ENCODE data around the gene MPEG1. TPM values are rescaled to one million over a fixed set of nuclear protein-coding genes. Genes with fewer than 3 reads are reported as not detected.
A peak's percentile ranks its signal among the peaks of the same experiment; 100 is the strongest.

MPEG1 gene
- total and polyA plus RNA-seq, 4 donors = 3.2 to 27.2 (median 16.9) TPM

DNA sequence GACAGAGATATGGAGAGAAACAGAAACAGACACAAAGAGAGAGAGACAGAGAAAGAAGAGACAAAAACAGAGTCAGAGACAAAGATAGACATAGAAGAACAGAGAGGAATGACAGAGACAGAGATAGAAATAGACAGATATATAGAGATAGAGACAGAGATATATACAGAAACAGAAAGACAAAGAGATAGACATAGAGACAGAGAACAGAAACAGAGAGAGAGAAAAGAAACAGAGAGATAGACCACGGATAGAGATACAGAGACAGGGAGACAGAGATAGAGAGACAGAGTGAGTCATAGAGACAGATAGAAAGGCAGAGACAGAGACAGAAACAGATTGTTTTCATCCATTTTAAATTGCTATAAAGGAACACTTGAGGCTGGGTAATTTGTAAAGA, 12.3 kb upstream of the MPEG1 start:
- Histone ChIP-seq H3K27me3 (ENCODE audit: control insufficient read depth in 4 of 4, insufficient read depth in 4 of 4, low read length in 3 of 4) (no peaks in the 10 kb centered on the region), H3K4me3 (ENCODE audit: low read depth in 1 of 3, low read length in 3 of 3) (no peak overlapping the region), H3K36me3 (ENCODE audit: control insufficient read depth in 4 of 4, insufficient read depth in 3 of 4, low read depth in 1 of 4, low read length in 3 of 4) (no peaks in the 10 kb centered on the region), H3K27ac (ENCODE audit: low read depth in 1 of 2, low read length in 2 of 2) (peak overlapping the region in 1 of 2 donors; percentile 51), H3K9me3 (ENCODE audit: control insufficient read depth in 4 of 4, low read length in 3 of 4) (no peaks in the 10 kb centered on the region), H3K4me1 (ENCODE audit: control insufficient read depth in 4 of 4, insufficient read depth in 4 of 4, low read length in 3 of 4) (no peaks in the 10 kb centered on the region), H3K9ac (ENCODE audit: low read depth in 1 of 2, low read length in 2 of 2) (no peak overlapping the region)
- WGBS = 69% methylated on average over 1 of the region's 1 CpG
- TF ChIP-seq SP1 (IDR thresholded peaks at IDR 0.05) (no peak), NR2F2 (IDR thresholded peaks at IDR 0.05) (no peak), FOXA2 (IDR thresholded peaks at IDR 0.05) (no peak), GABPA (IDR thresholded peaks at IDR 0.05 in 1 of 2, conservative IDR thresholded peaks at IDR 0.05 in 1 of 2) (no peak), TAF1 (conservative IDR thresholded peaks at IDR 0.05) (no peak), FOXA1 (IDR thresholded peaks at IDR 0.05) (no peak), RXRA (IDR thresholded peaks at IDR 0.05) (no peak), YY1 (IDR thresholded peaks at IDR 0.05) (no peak)
- TF ChIP-seq, protein P1, sequence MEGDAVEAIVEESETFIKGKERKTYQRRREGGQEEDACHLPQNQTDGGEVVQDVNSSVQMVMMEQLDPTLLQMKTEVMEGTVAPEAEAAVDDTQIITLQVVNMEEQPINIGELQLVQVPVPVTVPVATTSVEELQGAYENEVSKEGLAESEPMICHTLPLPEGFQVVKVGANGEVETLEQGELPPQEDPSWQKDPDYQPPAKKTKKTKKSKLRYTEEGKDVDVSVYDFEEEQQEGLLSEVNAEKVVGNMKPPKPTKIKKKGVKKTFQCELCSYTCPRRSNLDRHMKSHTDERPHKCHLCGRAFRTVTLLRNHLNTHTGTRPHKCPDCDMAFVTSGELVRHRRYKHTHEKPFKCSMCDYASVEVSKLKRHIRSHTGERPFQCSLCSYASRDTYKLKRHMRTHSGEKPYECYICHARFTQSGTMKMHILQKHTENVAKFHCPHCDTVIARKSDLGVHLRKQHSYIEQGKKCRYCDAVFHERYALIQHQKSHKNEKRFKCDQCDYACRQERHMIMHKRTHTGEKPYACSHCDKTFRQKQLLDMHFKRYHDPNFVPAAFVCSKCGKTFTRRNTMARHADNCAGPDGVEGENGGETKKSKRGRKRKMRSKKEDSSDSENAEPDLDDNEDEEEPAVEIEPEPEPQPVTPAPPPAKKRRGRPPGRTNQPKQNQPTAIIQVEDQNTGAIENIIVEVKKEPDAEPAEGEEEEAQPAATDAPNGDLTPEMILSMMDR (IDR thresholded peaks at IDR 0.05; ENCODE audit: low read depth, low read length, missing input control) = no peak
- TF ChIP-seq, protein P2, sequence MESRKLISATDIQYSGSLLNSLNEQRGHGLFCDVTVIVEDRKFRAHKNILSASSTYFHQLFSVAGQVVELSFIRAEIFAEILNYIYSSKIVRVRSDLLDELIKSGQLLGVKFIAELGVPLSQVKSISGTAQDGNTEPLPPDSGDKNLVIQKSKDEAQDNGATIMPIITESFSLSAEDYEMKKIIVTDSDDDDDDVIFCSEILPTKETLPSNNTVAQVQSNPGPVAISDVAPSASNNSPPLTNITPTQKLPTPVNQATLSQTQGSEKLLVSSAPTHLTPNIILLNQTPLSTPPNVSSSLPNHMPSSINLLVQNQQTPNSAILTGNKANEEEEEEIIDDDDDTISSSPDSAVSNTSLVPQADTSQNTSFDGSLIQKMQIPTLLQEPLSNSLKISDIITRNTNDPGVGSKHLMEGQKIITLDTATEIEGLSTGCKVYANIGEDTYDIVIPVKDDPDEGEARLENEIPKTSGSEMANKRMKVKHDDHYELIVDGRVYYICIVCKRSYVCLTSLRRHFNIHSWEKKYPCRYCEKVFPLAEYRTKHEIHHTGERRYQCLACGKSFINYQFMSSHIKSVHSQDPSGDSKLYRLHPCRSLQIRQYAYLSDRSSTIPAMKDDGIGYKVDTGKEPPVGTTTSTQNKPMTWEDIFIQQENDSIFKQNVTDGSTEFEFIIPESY (IDR thresholded peaks at IDR 0.05) = no peak
- TF ChIP-seq, protein P3, sequence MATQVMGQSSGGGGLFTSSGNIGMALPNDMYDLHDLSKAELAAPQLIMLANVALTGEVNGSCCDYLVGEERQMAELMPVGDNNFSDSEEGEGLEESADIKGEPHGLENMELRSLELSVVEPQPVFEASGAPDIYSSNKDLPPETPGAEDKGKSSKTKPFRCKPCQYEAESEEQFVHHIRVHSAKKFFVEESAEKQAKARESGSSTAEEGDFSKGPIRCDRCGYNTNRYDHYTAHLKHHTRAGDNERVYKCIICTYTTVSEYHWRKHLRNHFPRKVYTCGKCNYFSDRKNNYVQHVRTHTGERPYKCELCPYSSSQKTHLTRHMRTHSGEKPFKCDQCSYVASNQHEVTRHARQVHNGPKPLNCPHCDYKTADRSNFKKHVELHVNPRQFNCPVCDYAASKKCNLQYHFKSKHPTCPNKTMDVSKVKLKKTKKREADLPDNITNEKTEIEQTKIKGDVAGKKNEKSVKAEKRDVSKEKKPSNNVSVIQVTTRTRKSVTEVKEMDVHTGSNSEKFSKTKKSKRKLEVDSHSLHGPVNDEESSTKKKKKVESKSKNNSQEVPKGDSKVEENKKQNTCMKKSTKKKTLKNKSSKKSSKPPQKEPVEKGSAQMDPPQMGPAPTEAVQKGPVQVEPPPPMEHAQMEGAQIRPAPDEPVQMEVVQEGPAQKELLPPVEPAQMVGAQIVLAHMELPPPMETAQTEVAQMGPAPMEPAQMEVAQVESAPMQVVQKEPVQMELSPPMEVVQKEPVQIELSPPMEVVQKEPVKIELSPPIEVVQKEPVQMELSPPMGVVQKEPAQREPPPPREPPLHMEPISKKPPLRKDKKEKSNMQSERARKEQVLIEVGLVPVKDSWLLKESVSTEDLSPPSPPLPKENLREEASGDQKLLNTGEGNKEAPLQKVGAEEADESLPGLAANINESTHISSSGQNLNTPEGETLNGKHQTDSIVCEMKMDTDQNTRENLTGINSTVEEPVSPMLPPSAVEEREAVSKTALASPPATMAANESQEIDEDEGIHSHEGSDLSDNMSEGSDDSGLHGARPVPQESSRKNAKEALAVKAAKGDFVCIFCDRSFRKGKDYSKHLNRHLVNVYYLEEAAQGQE (IDR thresholded peaks at IDR 0.05) = no peak
- TF ChIP-seq, protein P4, sequence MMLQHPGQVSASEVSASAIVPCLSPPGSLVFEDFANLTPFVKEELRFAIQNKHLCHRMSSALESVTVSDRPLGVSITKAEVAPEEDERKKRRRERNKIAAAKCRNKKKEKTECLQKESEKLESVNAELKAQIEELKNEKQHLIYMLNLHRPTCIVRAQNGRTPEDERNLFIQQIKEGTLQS (IDR thresholded peaks at IDR 0.05) = no peak
- DNase-seq (ENCODE audit: low spot score) = no peak

DNA sequence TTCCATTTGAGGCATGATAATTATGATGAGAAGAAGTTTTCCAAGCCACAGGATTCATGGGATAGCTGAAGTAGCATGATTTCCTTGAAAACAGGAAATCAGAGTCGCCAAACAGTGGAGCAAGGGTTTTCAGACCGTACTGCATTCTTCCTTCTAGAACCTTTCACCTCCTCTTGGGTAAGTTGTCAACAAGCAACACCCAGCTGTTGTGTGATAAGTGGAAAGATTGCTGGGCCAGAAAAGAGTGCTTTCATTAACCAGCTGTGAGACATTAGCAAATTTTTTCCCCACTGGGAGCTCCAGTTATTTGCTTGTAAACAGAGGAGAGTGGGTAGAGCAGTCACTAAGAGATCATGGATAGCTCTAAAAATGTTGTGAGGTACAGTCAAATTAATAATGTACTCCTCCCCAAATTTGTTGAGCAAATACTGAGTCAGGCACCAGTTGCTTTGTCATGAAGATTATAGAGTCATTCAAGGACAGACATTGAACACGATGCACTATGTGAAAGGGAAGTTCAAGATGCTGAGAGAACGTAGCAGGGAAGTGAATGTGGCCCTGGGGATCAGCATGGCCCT, 11.7 kb upstream of the MPEG1 start:
- Histone ChIP-seq H3K36me3 (ENCODE audit: control insufficient read depth in 4 of 4, insufficient read depth in 3 of 4, low read depth in 1 of 4, low read length in 3 of 4) (no peaks in the 10 kb centered on the region), H3K27ac (ENCODE audit: low read depth in 1 of 2, low read length in 2 of 2) (peak overlapping the region; percentile 36 to 51), H3K9ac (ENCODE audit: low read depth in 1 of 2, low read length in 2 of 2) (no peak overlapping the region), H3K4me3 (ENCODE audit: low read depth in 1 of 3, low read length in 3 of 3) (no peak overlapping the region), H3K9me3 (ENCODE audit: control insufficient read depth in 4 of 4, low read length in 3 of 4) (no peaks in the 10 kb centered on the region), H3K27me3 (ENCODE audit: control insufficient read depth in 4 of 4, insufficient read depth in 4 of 4, low read length in 3 of 4) (no peaks in the 10 kb centered on the region), H3K4me1 (ENCODE audit: control insufficient read depth in 4 of 4, insufficient read depth in 4 of 4, low read length in 3 of 4) (no peaks in the 10 kb centered on the region)
- 55% methylated on average over 4 of the region's 4 CpGs for WGBS
- TF ChIP-seq, protein P4 (IDR thresholded peaks at IDR 0.05) = no peak
- no peak for TF ChIP-seq YY1 (IDR thresholded peaks at IDR 0.05)
- TF ChIP-seq TAF1 (conservative IDR thresholded peaks at IDR 0.05) = no peak
- TF ChIP-seq RXRA (IDR thresholded peaks at IDR 0.05) = peak in 1 of 2 donors; percentile 28
- no peak for TF ChIP-seq HNF4G (IDR thresholded peaks at IDR 0.05)
- no peak for TF ChIP-seq HNF4A (conservative IDR thresholded peaks at IDR 0.05)
- TF ChIP-seq GABPA (IDR thresholded peaks at IDR 0.05 in 1 of 2, conservative IDR thresholded peaks at IDR 0.05 in 1 of 2) = no peak
- TF ChIP-seq, protein P2 (IDR thresholded peaks at IDR 0.05) = no peak
- peak; percentile 56 for TF ChIP-seq NR2F2 (IDR thresholded peaks at IDR 0.05)
- DNase-seq (ENCODE audit: low spot score) = no peak

All from liver (tissue), 9 donors.